Keratinocyte (primary cell): Measurements from ENCODE around the gene GLYAT.

Experiments used
- EZH2 ChIP-seq: IDR thresholded peaks from one replicate; pipeline ENCODE4 v1.6.1; 2012; ENCODE audit warnings: inconsistent platforms, mild to moderate bottlenecking, low read length, moderate library complexity
- TF ChIP-seq, protein P1 (sequence below), 3 experiments: IDR thresholded peaks in 1 of 3; conservative IDR thresholded peaks in 1 of 3; optimal IDR thresholded peaks in 1 of 3; 2 replicates in 2 of 3; 3 replicates in 1 of 3; pipeline versions ENCODE3 to v1.5.1; 2011; ENCODE audit warnings: low read length in 3 of 3, mild to moderate bottlenecking in 3 of 3, moderate library complexity in 2 of 3, control low read depth in 1 of 3, inconsistent platforms in 1 of 3; ENCODE audit not compliant: insufficient read depth in 2 of 3; ENCODE audit errors: extremely low read depth in 1 of 3

- TF ChIP-seq, protein P1, sequence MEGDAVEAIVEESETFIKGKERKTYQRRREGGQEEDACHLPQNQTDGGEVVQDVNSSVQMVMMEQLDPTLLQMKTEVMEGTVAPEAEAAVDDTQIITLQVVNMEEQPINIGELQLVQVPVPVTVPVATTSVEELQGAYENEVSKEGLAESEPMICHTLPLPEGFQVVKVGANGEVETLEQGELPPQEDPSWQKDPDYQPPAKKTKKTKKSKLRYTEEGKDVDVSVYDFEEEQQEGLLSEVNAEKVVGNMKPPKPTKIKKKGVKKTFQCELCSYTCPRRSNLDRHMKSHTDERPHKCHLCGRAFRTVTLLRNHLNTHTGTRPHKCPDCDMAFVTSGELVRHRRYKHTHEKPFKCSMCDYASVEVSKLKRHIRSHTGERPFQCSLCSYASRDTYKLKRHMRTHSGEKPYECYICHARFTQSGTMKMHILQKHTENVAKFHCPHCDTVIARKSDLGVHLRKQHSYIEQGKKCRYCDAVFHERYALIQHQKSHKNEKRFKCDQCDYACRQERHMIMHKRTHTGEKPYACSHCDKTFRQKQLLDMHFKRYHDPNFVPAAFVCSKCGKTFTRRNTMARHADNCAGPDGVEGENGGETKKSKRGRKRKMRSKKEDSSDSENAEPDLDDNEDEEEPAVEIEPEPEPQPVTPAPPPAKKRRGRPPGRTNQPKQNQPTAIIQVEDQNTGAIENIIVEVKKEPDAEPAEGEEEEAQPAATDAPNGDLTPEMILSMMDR (optimal IDR thresholded peaks at IDR 0.05 in 1 of 3, IDR thresholded peaks at IDR 0.05 in 1 of 3, conservative IDR thresholded peaks at IDR 0.05 in 1 of 3; ENCODE audit: extremely low read depth in 1 of 3, insufficient read depth in 2 of 3, low read length in 3 of 3): no peak
- TF ChIP-seq EZH2: no peak
These were observed 12.2 kb downstream of the GLYAT start for GRCh38 chr11:58719406-58720117.
